AG10803 (cell line): ENCODE results near the gene RPS6KA5.

Experiments
- DNase-seq: peaks from one replicate; pipeline ENCODE4 v3.0.0; 2010; ENCODE audit warnings: low read depth
- H3K4me3 ChIP-seq: 2 replicates; pipeline ENCODE4 v1.5.1; 2011; ENCODE audit warnings: mild to moderate bottlenecking, low read length, control low read depth
- TF ChIP-seq, protein P1 (sequence below): conservative IDR thresholded peaks from 2 replicates; pipeline ENCODE4 v1.5.1; 2011; ENCODE audit warnings: mild to moderate bottlenecking, low read length, control low read depth, inconsistent platforms

The RPS6KA5 gene

DNA sequence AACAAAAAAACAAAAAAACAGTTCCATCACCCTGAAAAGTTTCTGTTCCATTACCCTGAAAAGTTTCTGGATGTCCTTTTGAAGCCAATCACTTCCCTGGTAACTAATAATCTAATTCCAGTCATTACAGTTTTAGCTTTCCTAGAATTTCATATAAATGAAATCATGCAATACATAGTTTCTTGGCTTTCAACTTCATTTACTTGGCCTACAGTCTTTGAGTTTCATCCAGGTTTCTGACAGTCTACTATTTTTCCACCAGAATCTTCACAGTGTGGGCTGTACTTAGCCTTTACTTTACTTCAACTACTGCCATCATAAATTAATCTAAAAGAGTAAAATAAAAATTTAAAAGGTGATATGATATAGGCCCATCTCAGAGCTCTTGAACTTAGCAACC lies 55.5 kb downstream of the RPS6KA5 start:
- DNase-seq = no peak
- TF ChIP-seq, protein P1, sequence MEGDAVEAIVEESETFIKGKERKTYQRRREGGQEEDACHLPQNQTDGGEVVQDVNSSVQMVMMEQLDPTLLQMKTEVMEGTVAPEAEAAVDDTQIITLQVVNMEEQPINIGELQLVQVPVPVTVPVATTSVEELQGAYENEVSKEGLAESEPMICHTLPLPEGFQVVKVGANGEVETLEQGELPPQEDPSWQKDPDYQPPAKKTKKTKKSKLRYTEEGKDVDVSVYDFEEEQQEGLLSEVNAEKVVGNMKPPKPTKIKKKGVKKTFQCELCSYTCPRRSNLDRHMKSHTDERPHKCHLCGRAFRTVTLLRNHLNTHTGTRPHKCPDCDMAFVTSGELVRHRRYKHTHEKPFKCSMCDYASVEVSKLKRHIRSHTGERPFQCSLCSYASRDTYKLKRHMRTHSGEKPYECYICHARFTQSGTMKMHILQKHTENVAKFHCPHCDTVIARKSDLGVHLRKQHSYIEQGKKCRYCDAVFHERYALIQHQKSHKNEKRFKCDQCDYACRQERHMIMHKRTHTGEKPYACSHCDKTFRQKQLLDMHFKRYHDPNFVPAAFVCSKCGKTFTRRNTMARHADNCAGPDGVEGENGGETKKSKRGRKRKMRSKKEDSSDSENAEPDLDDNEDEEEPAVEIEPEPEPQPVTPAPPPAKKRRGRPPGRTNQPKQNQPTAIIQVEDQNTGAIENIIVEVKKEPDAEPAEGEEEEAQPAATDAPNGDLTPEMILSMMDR = no peak
- no peak overlapping the region for H3K4me3 ChIP-seq

DNA sequence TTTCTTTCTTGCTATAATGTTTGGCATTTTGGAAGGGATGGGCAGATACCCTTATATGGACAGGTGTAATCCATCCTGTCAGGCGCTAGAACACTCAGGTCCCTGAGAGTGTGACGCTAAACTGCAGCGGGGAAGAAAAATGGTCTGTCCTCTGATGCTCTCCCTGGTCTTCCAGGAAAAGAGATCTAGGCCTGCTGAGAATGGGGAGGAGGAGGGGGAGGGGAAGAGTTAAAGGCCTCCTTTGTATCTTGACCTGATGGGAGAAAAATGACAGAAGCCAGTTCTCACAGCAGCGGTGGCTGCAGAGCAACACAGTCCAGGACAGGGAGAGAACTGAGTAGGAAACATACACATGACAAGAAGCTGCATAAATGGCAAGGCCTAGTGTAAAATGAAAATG lies 61.1 kb downstream of the RPS6KA5 start:
- TF ChIP-seq, protein P1 = no peak
- H3K4me3 ChIP-seq = no peak overlapping the region
- no peak for DNase-seq

DNA sequence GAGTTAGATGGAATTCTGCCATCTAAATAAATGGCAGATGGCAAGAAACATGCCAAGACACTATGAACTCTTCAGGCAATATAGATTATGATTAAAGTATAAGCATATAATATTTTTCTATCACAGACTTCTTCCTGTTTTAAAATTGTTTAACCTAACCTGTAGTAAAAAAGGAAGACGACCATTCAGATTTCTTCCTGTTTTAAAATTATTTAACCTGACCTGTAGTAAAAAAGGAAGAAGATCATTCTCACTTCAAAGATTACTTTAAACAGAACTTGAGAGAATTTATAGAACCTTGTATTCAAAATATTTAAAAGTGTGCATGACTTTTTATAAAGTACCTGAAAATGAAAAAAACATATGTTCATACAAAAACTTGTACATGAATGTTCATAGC lies 63.5 kb downstream of the RPS6KA5 start:
- DNase-seq = no peak
- H3K4me3 ChIP-seq = no peak overlapping the region
- TF ChIP-seq, protein P1 = no peak

GRCh38 chr14:90995785-90996184 lies 64.7 kb downstream of the RPS6KA5 start:
- no peak overlapping the region for H3K4me3 ChIP-seq
- TF ChIP-seq, protein P1 = no peak
- DNase-seq = no peak

- DNase-seq = no peak
- TF ChIP-seq, protein P1 = no peak
- no peak overlapping the region for H3K4me3 ChIP-seq
These were observed 66.6 kb downstream of the RPS6KA5 start for GRCh38 chr14:90993792-90994191.

GRCh38 chr14:90991690-90992443 lies 68.6 kb downstream of the RPS6KA5 start:
- H3K4me3 ChIP-seq = no peak overlapping the region
- TF ChIP-seq, protein P1 = no peak
- DNase-seq = no peak

- TF ChIP-seq, protein P1 = no peak
- H3K4me3 ChIP-seq = no peak overlapping the region
- no peak for DNase-seq
These were observed 70.3 kb downstream of the RPS6KA5 start for GRCh38 chr14:90990141-90990540.
